SK-N-SH (cell line): ENCODE measurements around the gene MFSD6L. TPM values are rescaled to one million over a fixed set of nuclear protein-coding genes. Genes with fewer than 3 reads are reported as not detected.

Experiments used
- CTCF ChIA-PET: fragments of 300-600, 350-600 bp; formaldehyde crosslinking; extraction: SDS; loops from one replicate; lab custom pipeline; 2021; lab: Yijun Ruan, JAX
- POLR2A ChIA-PET: fragments of 350-600 bp; sonication (Branson Sonifier 250); formaldehyde crosslinking; extraction: SDS; loops from one replicate; lab custom pipeline; 2020; ENCODE audit warnings: antibody characterized with exemption, inconsistent platforms; lab: Yijun Ruan, JAX
- DNase-seq: peaks from one replicate; pipeline ENCODE4 v3.0.0; 2012
- H2AFZ ChIP-seq: fragments of 200-600 bp; sonication (generic); 2 replicates; pipeline ENCODE4 v1.8.1; 2016; ENCODE audit warnings: antibody characterized with exemption, mild to moderate bottlenecking, low read depth
- H3F3A ChIP-seq: fragments of 200-600 bp; sonication (generic); replicated peaks from 2 replicates; pipeline ENCODE3; 2016; ENCODE audit warnings: antibody characterized with exemption, mild to moderate bottlenecking; ENCODE audit not compliant: insufficient read depth
- H3K27ac ChIP-seq, 2 experiments: fragments of 200-500 bp in 1 of 2; fragments of 200-600 bp in 1 of 2; sonication (Bioruptor generic) in 1 of 2; sonication (generic), shearing (Covaris generic) in 1 of 2; 2 replicates each; pipeline versions ENCODE4 v1.5.1 to v1.6.1; 2014 to 2016; ENCODE audit warnings: low read depth in 2 of 2, inconsistent platforms in 1 of 2, low read length in 1 of 2, mild to moderate bottlenecking in 1 of 2, mixed read lengths in 1 of 2
- H3K27me3 ChIP-seq: fragments of 200-600 bp; sonication (generic), shearing (Covaris generic); 2 replicates; pipeline ENCODE4 v1.6.1; 2016; ENCODE audit warnings: mixed run types; ENCODE audit not compliant: insufficient read depth
- H3K36me3 ChIP-seq, 2 experiments: fragments of 200-500 bp in 1 of 2; fragments of 200-600 bp in 1 of 2; sonication (Bioruptor generic) in 1 of 2; sonication (generic) in 1 of 2; replicated peaks in 1 of 2; 2 replicates each; pipeline versions ENCODE3 to v1.5.1; 2014 to 2016; ENCODE audit warnings: low read length in 1 of 2, mild to moderate bottlenecking in 1 of 2; ENCODE audit not compliant: insufficient read depth in 2 of 2, control insufficient read depth in 1 of 2
- H3K4me1 ChIP-seq, 2 experiments: fragments of 200-500 bp in 1 of 2; fragments of 200-600 bp in 1 of 2; sonication (Bioruptor generic) in 1 of 2; sonication (generic), shearing (Covaris generic) in 1 of 2; 2 replicates each; pipeline versions ENCODE4 v1.5.1 to v1.6.1; 2014 to 2016; ENCODE audit warnings: low read depth in 1 of 2, low read length in 1 of 2, mixed run types in 1 of 2; ENCODE audit not compliant: insufficient read depth in 2 of 2, control insufficient read depth in 1 of 2
- H3K4me2 ChIP-seq: fragments of 200-600 bp; sonication (generic), shearing (Covaris generic); 2 replicates; pipeline ENCODE4 v1.6.1; 2017; ENCODE audit warnings: mixed run types
- H3K4me3 ChIP-seq, 2 experiments: fragments of 200-500 bp in 1 of 2; fragments of 200-600 bp in 1 of 2; sonication (Bioruptor generic) in 1 of 2; sonication (generic), shearing (Covaris generic) in 1 of 2; 2 replicates each; pipeline versions ENCODE4 v1.5.1 to v1.8.1; 2014 to 2016; ENCODE audit warnings: low read depth in 2 of 2, inconsistent platforms in 1 of 2, low read length in 1 of 2, mild to moderate bottlenecking in 1 of 2, mixed read lengths in 1 of 2, moderate library complexity in 1 of 2
- H3K79me2 ChIP-seq: fragments of 200-600 bp; sonication (generic); 2 replicates; pipeline ENCODE4 v1.8.1; 2017; ENCODE audit warnings: mild to moderate bottlenecking; ENCODE audit not compliant: insufficient read depth
- H3K9ac ChIP-seq: fragments of 200-600 bp; sonication (generic); 2 replicates; pipeline ENCODE4 v1.6.1; 2017; ENCODE audit warnings: mixed run types
- H3K9me2 ChIP-seq: fragments of 200-600 bp; sonication (generic); 2 replicates; pipeline ENCODE4 v1.6.1; 2017; ENCODE audit warnings: mixed run types
- H3K9me3 ChIP-seq: fragments of 200-600 bp; sonication (generic); 2 replicates; pipeline ENCODE4 v1.6.1; 2017; ENCODE audit warnings: mixed run types, mild to moderate bottlenecking, moderate library complexity
- H4K20me1 ChIP-seq: fragments of 200-600 bp; sonication (generic); 2 replicates; pipeline ENCODE4 v1.6.1; 2017; ENCODE audit warnings: mild to moderate bottlenecking, mixed run types; ENCODE audit not compliant: insufficient read depth
- CHD2 ChIP-seq: fragments of 150-350 bp; IDR thresholded peaks from 2 replicates; pipeline ENCODE4 v1.6.1; 2018; ENCODE audit warnings: low read length; ENCODE audit not compliant: partially characterized antibody
- CTCF ChIP-seq: fragments of 200-600 bp; sonication (generic); IDR thresholded peaks from 2 replicates; pipeline ENCODE4 v1.6.1; 2017; ENCODE audit warnings: antibody characterized with exemption, mild to moderate bottlenecking, moderate library complexity
- EZH2phosphoT487 ChIP-seq: fragments of 200-600 bp; sonication (generic); IDR thresholded peaks from 2 replicates; pipeline ENCODE4 v1.6.1; 2017; ENCODE audit warnings: low read depth, mixed run types, mild to moderate bottlenecking, antibody characterized with exemption, moderate library complexity, borderline replicate concordance
- FOSL2 ChIP-seq: IDR thresholded peaks from 2 replicates; pipeline ENCODE4 v1.4.0; 2012; ENCODE audit warnings: low read depth, mild to moderate bottlenecking, moderate library complexity, borderline replicate concordance
- FOXJ3 ChIP-seq: sonication (generic); formaldehyde crosslinking; IDR thresholded peaks from 2 replicates; pipeline ENCODE4 v1.5.1; 2020; ENCODE audit warnings: mild to moderate bottlenecking, missing genetic modification reagents
- FOXM1 ChIP-seq: IDR thresholded peaks from 2 replicates; pipeline ENCODE4 v1.4.0; 2012; ENCODE audit warnings: low read depth, mild to moderate bottlenecking
- GATA2 ChIP-seq: sonication (generic); formaldehyde crosslinking; IDR thresholded peaks from 2 replicates; pipeline ENCODE4 v1.5.0; 2020; ENCODE audit warnings: mild to moderate bottlenecking, missing genetic modification reagents
- IRF3 ChIP-seq: fragments of 150-350 bp; IDR thresholded peaks from 2 replicates; pipeline ENCODE4 v1.6.1; 2016; ENCODE audit warnings: mild to moderate bottlenecking, low read depth, low read length
- MAX ChIP-seq: IDR thresholded peaks from 2 replicates; pipeline ENCODE4 v1.4.0; 2012; ENCODE audit warnings: low read depth
- MEF2A ChIP-seq: IDR thresholded peaks from 2 replicates; pipeline ENCODE4 v1.4.0; 2012; ENCODE audit warnings: low read depth, borderline replicate concordance
- NFIC ChIP-seq: IDR thresholded peaks from 2 replicates; pipeline ENCODE4 v1.4.0; 2012; ENCODE audit warnings: borderline replicate concordance
- NRF1 ChIP-seq: IDR thresholded peaks from 2 replicates; pipeline ENCODE4 v1.6.1; 2012; ENCODE audit warnings: low read depth, mild to moderate bottlenecking, low read length
- PBX3 ChIP-seq: IDR thresholded peaks from 2 replicates; pipeline ENCODE4; 2012
- RAD21 ChIP-seq: IDR thresholded peaks from 2 replicates; pipeline ENCODE4 v1.6.1; 2012; ENCODE audit warnings: mild to moderate bottlenecking, low read length
- RCOR1 ChIP-seq: fragments of 150-350 bp; IDR thresholded peaks from 2 replicates; pipeline ENCODE4 v1.6.1; 2017; ENCODE audit warnings: antibody characterized with exemption, low read length
- RFX5 ChIP-seq: IDR thresholded peaks from 2 replicates; pipeline ENCODE4 v1.6.1; 2012; ENCODE audit warnings: mild to moderate bottlenecking, improper control_type of control experiment, low read length
- RXRA ChIP-seq: IDR thresholded peaks from 2 replicates; pipeline ENCODE4 v1.4.0; 2012; ENCODE audit warnings: low read depth, mild to moderate bottlenecking, borderline replicate concordance
- SIN3A ChIP-seq: IDR thresholded peaks from 2 replicates; pipeline ENCODE4 v1.6.1; 2012; ENCODE audit warnings: low read depth, mild to moderate bottlenecking, low read length, moderate library complexity, borderline replicate concordance
- USF2 ChIP-seq: fragments of 150-350 bp; IDR thresholded peaks from 2 replicates; pipeline ENCODE4 v1.6.1; 2017; ENCODE audit warnings: antibody characterized with exemption, low read length, low read depth, borderline replicate concordance
- ZBTB33 ChIP-seq: IDR thresholded peaks from 2 replicates; pipeline ENCODE4 v1.4.0; 2012; ENCODE audit warnings: low read depth, borderline replicate concordance
- WGBS: methylation state at CpG from one replicate; pipeline ENCODE4 v1.1.6; 2017; ENCODE audit warnings: low lambda C conversion rate; 5-methylcytosine and 5-hydroxymethylcytosine counted together
- polyA plus RNA-seq, 3 experiments: library from polyadenylated mRNA; depleted of rRNA; stranded (reverse); fragments of >200 nt; gene quantifications; 2 replicates each; pipeline ENCODE4 v1.2.3, GENCODE V29; 2012

MFSD6L gene
- polyA plus RNA-seq, 1 of the 3 experiments (the other 2 are of a cell fraction), result not detected

- no peaks in the 10 kb centered on the region for H3F3A ChIP-seq
- H3K79me2 ChIP-seq, result no peaks in the 10 kb centered on the region
- H3K4me1 ChIP-seq, result no peaks in the 10 kb centered on the region
- H2AFZ ChIP-seq, result no peak overlapping the region
- H3K36me3 ChIP-seq, result no peaks in the 10 kb centered on the region
- DNase-seq, result no peak
- H3K9me2 ChIP-seq, result no peaks in the 10 kb centered on the region
- ChIA-PET CTCF (interaction anchor here (1.5 to 1.9 kb wide), 4 partner anchors 11 to 29 kb away, joined by 4 to 10 read pairs (median 4); no protein-coding TSS in a partner anchor), POLR2A (interaction anchor here (0.7 kb wide), 1 partner anchor 521 kb away, joined by 3 read pairs; no protein-coding TSS in a partner anchor)
- H4K20me1 ChIP-seq, result no peaks in the 10 kb centered on the region
- no peak overlapping the region for H3K4me2 ChIP-seq
- TF ChIP-seq PBX3 (no peak), ZBTB33 (no peak), FOXM1 (no peak), RXRA (no peak), USF2 (no peak), EZH2phosphoT487 (no peak), NFIC (no peak), SIN3A (no peak), CHD2 (no peak), IRF3 (no peak), FOXJ3 (CRISPR knock-in tag) (no peak), GATA2 (CRISPR knock-in tag) (no peak), FOSL2 (no peak), MAX (no peak), RFX5 (no peak), MEF2A (no peak), RCOR1 (no peak), NRF1 (no peak), RAD21 (no peak), CTCF (no peak)
- H3K27me3 ChIP-seq, result peaks cover 59% of the 10 kb centered on the region
- no peak overlapping the region for H3K4me3 ChIP-seq
- 31% methylated on average over 13 of the region's 13 CpGs for WGBS
- no peak overlapping the region for H3K27ac ChIP-seq
- no peak overlapping the region for H3K9ac ChIP-seq
- no peaks in the 10 kb centered on the region for H3K9me3 ChIP-seq
These were observed 42.0 kb downstream of the MFSD6L start for GRCh38 chr17:8757189-8757588.
